HepG2 (cell line): ENCODE data around the gene CMTM4. TPM values are rescaled to one million over a fixed set of nuclear protein-coding genes. Genes with fewer than 3 reads are reported as not detected.
A peak's percentile ranks its signal among the peaks of the same experiment; 100 is the strongest.

Source experiments
- ATAC-seq: fragments of 200-7000 bp; cut with Tn5 transposase; 3 replicates; pipeline ENCODE4 v1.9.1; 2020; ENCODE audit warnings: mild to moderate bottlenecking, moderate library complexity
- BruUV-seq: library from RNA; stranded (reverse); fragments of 400-500 nt; replicated peaks from 2 replicates; lab custom pipeline; 2021; lab: Mats Ljungman, UMichigan
- CTCF ChIA-PET: fragments of 300-600 bp; formaldehyde crosslinking; extraction: SDS; loops from one replicate; lab custom pipeline; 2021; ENCODE audit warnings: low total read pairs, inconsistent platforms, low intra/inter-chr PET ratio; lab: Yijun Ruan, JAX
- POLR2A ChIA-PET: fragments of 350-600 bp; sonication (Branson Sonifier 250); formaldehyde crosslinking; loops from one replicate; lab custom pipeline; 2020; ENCODE audit warnings: antibody characterized with exemption, inconsistent platforms; lab: Yijun Ruan, JAX
- DNase-seq: peaks from one replicate; pipeline ENCODE4 v3.0.0-alpha.2; 2015; ENCODE audit warnings: low spot score
- FAIRE-seq: peaks from 3 replicates; lab custom pipeline; 2011; peaks lifted over from hg19 to GRCh38; lab: Jason Lieb, UNC
- H2AFZ ChIP-seq: one replicate; pipeline ENCODE4 v1.6.1; 2011; ENCODE audit warnings: low read length, inconsistent platforms
- H3K27ac ChIP-seq: fragments of 300-600 bp; 3 replicates; pipeline ENCODE4 v1.8.0; 2011; ENCODE audit warnings: mixed run types, mild to moderate bottlenecking, mixed read lengths, low read length, inconsistent platforms; ENCODE audit not compliant: insufficient read depth; ENCODE audit errors: extremely low read length
- H3K27me3 ChIP-seq, 2 experiments: fragments of 200-600 bp in 1 of 2; 2 replicates in 1 of 2; 3 replicates in 1 of 2; pipeline versions ENCODE4 v1.6.0 to v1.8.0; 2011; ENCODE audit warnings: low read length in 2 of 2, mild to moderate bottlenecking in 2 of 2, moderate library complexity in 2 of 2, inconsistent platforms in 1 of 2; ENCODE audit not compliant: insufficient read depth in 2 of 2, control insufficient read depth in 1 of 2
- H3K36me3 ChIP-seq, 2 experiments: fragments of 200-600 bp in 1 of 2; replicated peaks in 1 of 2; 2 replicates in 1 of 2; 3 replicates in 1 of 2; pipeline versions ENCODE4 v1.5.1 to v1.8.0; 2011; ENCODE audit warnings: low read length in 2 of 2, inconsistent platforms in 1 of 2; ENCODE audit not compliant: insufficient read depth in 2 of 2, control insufficient read depth in 1 of 2
- H3K4me1 ChIP-seq: 2 replicates; pipeline ENCODE4 v1.5.1; 2012; ENCODE audit warnings: low read length, inconsistent platforms; ENCODE audit not compliant: insufficient read depth
- H3K4me2 ChIP-seq: 2 replicates; pipeline ENCODE4 v1.6.0; 2011; ENCODE audit warnings: low read depth, low read length, inconsistent platforms
- H3K4me3 ChIP-seq, 3 experiments: fragments of 200-600 bp in 1 of 3; sonication (generic), shearing (Covaris generic) in 1 of 3; replicated peaks in 1 of 3; 2 replicates each; pipeline ENCODE4 v1.5.1; 2011 to 2016; ENCODE audit warnings: low read length in 3 of 3, inconsistent platforms in 2 of 3, low read depth in 2 of 3, mild to moderate bottlenecking in 2 of 3, control low read depth in 1 of 3, mixed read lengths in 1 of 3; ENCODE audit not compliant: insufficient read depth in 1 of 3
- H3K79me2 ChIP-seq: one replicate; pipeline ENCODE4 v1.6.1; 2011; ENCODE audit warnings: low read length, inconsistent platforms; ENCODE audit not compliant: insufficient read depth
- H3K9ac ChIP-seq: 2 replicates; pipeline ENCODE4 v1.6.0; 2011; ENCODE audit warnings: mild to moderate bottlenecking, low read depth, low read length, inconsistent platforms; ENCODE audit not compliant: insufficient read depth
- H3K9me3 ChIP-seq: 2 replicates; pipeline ENCODE4 v1.5.1; 2012; ENCODE audit warnings: mild to moderate bottlenecking, low read length
- H4K20me1 ChIP-seq: 2 replicates; pipeline ENCODE4 v1.6.0; 2011; ENCODE audit warnings: inconsistent platforms, mild to moderate bottlenecking, low read length, moderate library complexity; ENCODE audit not compliant: insufficient read depth
- AFF4 ChIP-seq: sonication (generic); formaldehyde crosslinking; IDR thresholded peaks from 2 replicates; pipeline ENCODE4 v1.4.0; 2020; ENCODE audit warnings: missing genetic modification reagents
- RFX3 ChIP-seq: IDR thresholded peaks from 2 replicates; pipeline ENCODE4 v1.6.1; 2016; ENCODE audit warnings: missing biosample characterization, missing genetic modification reagents
- SCMH1 ChIP-seq: sonication (generic); formaldehyde crosslinking; IDR thresholded peaks from 2 replicates; pipeline ENCODE4 v1.9.0; 2021; ENCODE audit warnings: missing genetic modification reagents, mild to moderate bottlenecking, borderline replicate concordance
- SOX5 ChIP-seq: IDR thresholded peaks from 2 replicates; pipeline ENCODE4 v1.6.1; 2016; ENCODE audit warnings: borderline replicate concordance
- SP2 ChIP-seq: sonication (generic); formaldehyde crosslinking; IDR thresholded peaks from 2 replicates; pipeline ENCODE4 v1.5.1; 2020; ENCODE audit warnings: mild to moderate bottlenecking, missing genetic modification reagents
- STAG1 ChIP-seq: sonication (generic); formaldehyde crosslinking; IDR thresholded peaks from 2 replicates; pipeline ENCODE4 v1.4.0; 2020; ENCODE audit warnings: missing genetic modification reagents
- ZNF263 ChIP-seq: sonication (generic); formaldehyde crosslinking; IDR thresholded peaks from 2 replicates; pipeline ENCODE4 v1.4.0; 2020; ENCODE audit warnings: missing genetic modification reagents
- ZNF564 ChIP-seq: sonication (generic); formaldehyde crosslinking; IDR thresholded peaks from 2 replicates; pipeline ENCODE4 v1.8.1; 2023; ENCODE audit warnings: mild to moderate bottlenecking, missing genetic modification reagents
- WGBS: methylation state at CpG from one replicate; pipeline ENCODE4 v1.1.6; 2017; ENCODE audit warnings: low lambda C conversion rate; 5-methylcytosine and 5-hydroxymethylcytosine counted together
- in situ Hi-C: cut with HindIII; loops from 2 replicates; pipeline ENCODE4 v1.10.0; 2017; ENCODE audit warnings: low pct_unique_long_range_greater_than_20kb; ENCODE audit not compliant: extremely low pct_ligation_motif_present
- intact Hi-C: fragments of 100-400 bp; cut with micrococcal nuclease; formaldehyde crosslinking; loops from one replicate; pipeline ENCODE4 v1.10.0; 2022; ENCODE audit not compliant: unreplicated experiment
- polyA plus RNA-seq, 8 experiments: library from polyadenylated mRNA; depleted of rRNA in 3 of 8; stranded (reverse) in 7 of 8; unstranded in 1 of 8; fragments of >200 nt; fragmentation: Illumina TruSeq in 4 of 8; extraction: Trizol in 4 of 8; gene quantifications; 2 replicates each; pipeline versions ENCODE4 v1.2.1 to v1.2.3, GENCODE V29; 2011 to 2016; ENCODE audit warnings: low read depth in 4 of 8, missing spikeins in 1 of 8, mixed read lengths in 1 of 8; ENCODE audit not compliant: insufficient read depth in 1 of 8
- total RNA-seq, 5 experiments: library from RNA; depleted of rRNA; stranded (reverse); fragments of >200 nt; fragmentation: Illumina TruSeq; extraction: Trizol; gene quantifications; 2 replicates each; pipeline ENCODE4 v1.2.3, GENCODE V29; 2016; ENCODE audit warnings: low read depth in 1 of 5

The CMTM4 gene
- total and polyA plus RNA-seq, 2 of the 13 experiments (the other 11 are each of a cell fraction or from before 2014, with no cell fraction given), result 32.0 to 36.3 TPM

- H3K4me1 ChIP-seq, result peaks cover 18% of the 10 kb centered on the region
- H2AFZ ChIP-seq, result no peak overlapping the region
- in situ Hi-C loops, result no loop called here
- H3K4me3 ChIP-seq, result no peak overlapping the region
- H3K9me3 ChIP-seq, result no peaks in the 10 kb centered on the region
- intact Hi-C loops, result no loop called here
- 88% methylated on average over 6 of the region's 6 CpGs for WGBS
- TF ChIP-seq SCMH1 (CRISPR knock-in tag), result no peak
- no peak for TF ChIP-seq SP2 (CRISPR knock-in tag)
- TF ChIP-seq RFX3 (CRISPR knock-in tag), result no peak
- no peak for TF ChIP-seq STAG1 (CRISPR knock-in tag)
- TF ChIP-seq AFF4 (CRISPR knock-in tag), result no peak
- no peak for TF ChIP-seq SOX5 (CRISPR knock-in tag)
- no peak for TF ChIP-seq ZNF564 (CRISPR knock-in tag)
- peak; percentile 30; the same call in 1 of the 2 replicates for TF ChIP-seq ZNF263
- no peak overlapping the region for H3K4me2 ChIP-seq
- no peak overlapping the region for H3K9ac ChIP-seq
- H3K36me3 ChIP-seq, result no peaks in the 10 kb centered on the region; a peak in 1 of 5 replicates
- H3K27ac ChIP-seq, result no peak overlapping the region
- ChIA-PET CTCF (no interaction called here), POLR2A (no interaction called here)
- H4K20me1 ChIP-seq, result no peaks in the 10 kb centered on the region
- no peaks in the 10 kb centered on the region for H3K27me3 ChIP-seq
- H3K79me2 ChIP-seq, result no peaks in the 10 kb centered on the region
- no peak for FAIRE-seq
- DNase-seq, result no peak
- BruUV-seq, result no TSS peak
- peak; percentile 56 for ATAC-seq
Observed at GRCh38 chr16:66635406-66635805, 61.1 kb downstream of the CMTM4 start.
